ENCODE results near the gene CEP164. TPM values are rescaled to one million over a fixed set of nuclear protein-coding genes. Genes with fewer than 3 reads are reported as not detected.

Gene CEP164
- total and polyA plus RNA-seq, 9 of the 15 experiments (the other 6 are each of a cell fraction or from before 2014, with no cell fraction given): 2.1 to 16.5 (median 10.4) TPM

- TF ChIP-seq RBM15 (IDR thresholded peaks at IDR 0.05; ENCODE audit: insufficient read depth, low read length) (no peak), ZNF589 (CRISPR knock-in tag; IDR thresholded peaks at IDR 0.05; ENCODE audit: low read depth) (no peak; the same call in 1 of the 2 replicates), CHD7 (IDR thresholded peaks at IDR 0.05; ENCODE audit: low read depth, low read length) (no peak), MLLT1 (IDR thresholded peaks at IDR 0.05) (no peak), ZNF143 (CRISPR knock-in tag; IDR thresholded peaks at IDR 0.05) (peak; percentile 73), ZNF586 (CRISPR knock-in tag; conservative IDR thresholded peaks at IDR 0.05) (no peak), JUN (IDR thresholded peaks at IDR 0.05; ENCODE audit: borderline replicate concordance, low read depth, low read length) (no peak), JUN (CRISPR knock-in tag; IDR thresholded peaks at IDR 0.05; ENCODE audit: borderline replicate concordance) (no peak), ATF1 (CRISPR knock-in tag; IDR thresholded peaks at IDR 0.05) (no peak), ATF1 (tag; IDR thresholded peaks at IDR 0.05) (peak; percentile 89), CREB3L1 (IDR thresholded peaks at IDR 0.05; ENCODE audit: borderline replicate concordance, low read depth) (peak; percentile 61; the same call in 1 of the 2 replicates)
Measured at GRCh38 chr11:117327567-117328374, at the start of gene CEP164 (continued).
